Measurements from ENCODE around the gene ARRDC5.

Gene ARRDC5

DNA sequence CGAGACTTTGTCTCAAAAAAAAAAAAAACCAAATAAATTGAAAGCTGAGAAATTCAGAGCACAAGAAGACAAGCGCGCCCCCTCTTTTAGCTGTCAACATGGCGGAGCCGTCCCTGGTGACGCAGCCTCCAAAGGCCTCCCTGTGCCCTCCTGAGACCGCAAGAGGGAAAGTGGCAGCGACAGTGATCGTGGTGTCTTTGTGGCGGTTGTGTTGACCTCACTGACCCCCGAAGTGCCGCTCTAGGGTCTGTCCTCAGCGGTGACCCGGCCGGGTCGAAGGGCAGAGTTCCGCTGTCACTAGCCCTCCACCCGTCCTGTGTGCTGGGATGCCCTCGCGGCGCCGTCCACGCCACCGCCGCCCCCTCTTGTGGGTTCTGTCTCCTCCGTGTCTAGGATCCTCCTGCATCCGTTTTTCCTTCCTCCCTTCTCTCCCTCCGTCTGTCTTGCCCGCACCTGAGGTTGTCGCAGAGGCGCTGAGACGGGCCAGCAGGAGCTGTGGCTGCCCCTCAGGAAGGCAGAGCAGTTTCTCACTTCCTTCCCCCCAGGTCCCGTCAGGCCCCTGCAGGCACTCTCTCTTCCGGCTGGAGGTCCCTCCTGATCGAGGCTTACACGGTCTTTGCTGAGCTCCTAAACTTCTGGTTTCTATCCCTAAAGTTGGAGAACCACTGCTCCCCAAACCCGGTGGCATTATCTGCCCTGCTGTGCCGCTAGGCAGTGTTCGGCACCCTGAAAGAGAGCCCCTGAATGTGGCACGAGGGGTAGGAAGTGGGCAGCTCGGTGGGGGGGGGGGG lies 13.8 kb upstream of the ARRDC5 start:
- Histone ChIP-seq H3K9me3 (ENCODE audit: insufficient read depth, low read depth, low read length) (no peaks in the 10 kb centered on the region), H4K20me1 (ENCODE audit: insufficient read depth, low read length, poor library complexity, severe bottlenecking) (peaks cover 44% of the 10 kb centered on the region), H3K4me2 (ENCODE audit: low read depth, low read length, poor library complexity, severe bottlenecking) (peak overlapping the region; percentile 94), H2AFZ (ENCODE audit: low read length) (peak overlapping the region; percentile 50; the same call in 1 of the 2 replicates), H3K79me2 (ENCODE audit: insufficient read depth, low read length) (peaks cover 98% of the 10 kb centered on the region), H3K4me3 (ENCODE audit: low read length, poor library complexity, severe bottlenecking) (peak overlapping the region; percentile 80), H3K36me3 (ENCODE audit: insufficient read depth, low read length) (peaks cover 35% of the 10 kb centered on the region; the same call in 1 of the 2 replicates), H3K4me1 (ENCODE audit: insufficient read depth, low read length, poor library complexity, severe bottlenecking) (peaks cover 42% of the 10 kb centered on the region), H3K9me2 (replicated peaks; ENCODE audit: low read depth, low read length) (no peaks in the 10 kb centered on the region), H3F3A (ENCODE audit: low read depth) (peaks cover 4% of the 10 kb centered on the region; the same call in 1 of the 2 replicates), H3K9ac (ENCODE audit: low read depth, low read length, poor library complexity, severe bottlenecking) (peak overlapping the region; percentile 82), H3K27me3 (ENCODE audit: insufficient read depth, low read length, poor library complexity, severe bottlenecking) (no peaks in the 10 kb centered on the region)
- TF ChIP-seq, protein P1, sequence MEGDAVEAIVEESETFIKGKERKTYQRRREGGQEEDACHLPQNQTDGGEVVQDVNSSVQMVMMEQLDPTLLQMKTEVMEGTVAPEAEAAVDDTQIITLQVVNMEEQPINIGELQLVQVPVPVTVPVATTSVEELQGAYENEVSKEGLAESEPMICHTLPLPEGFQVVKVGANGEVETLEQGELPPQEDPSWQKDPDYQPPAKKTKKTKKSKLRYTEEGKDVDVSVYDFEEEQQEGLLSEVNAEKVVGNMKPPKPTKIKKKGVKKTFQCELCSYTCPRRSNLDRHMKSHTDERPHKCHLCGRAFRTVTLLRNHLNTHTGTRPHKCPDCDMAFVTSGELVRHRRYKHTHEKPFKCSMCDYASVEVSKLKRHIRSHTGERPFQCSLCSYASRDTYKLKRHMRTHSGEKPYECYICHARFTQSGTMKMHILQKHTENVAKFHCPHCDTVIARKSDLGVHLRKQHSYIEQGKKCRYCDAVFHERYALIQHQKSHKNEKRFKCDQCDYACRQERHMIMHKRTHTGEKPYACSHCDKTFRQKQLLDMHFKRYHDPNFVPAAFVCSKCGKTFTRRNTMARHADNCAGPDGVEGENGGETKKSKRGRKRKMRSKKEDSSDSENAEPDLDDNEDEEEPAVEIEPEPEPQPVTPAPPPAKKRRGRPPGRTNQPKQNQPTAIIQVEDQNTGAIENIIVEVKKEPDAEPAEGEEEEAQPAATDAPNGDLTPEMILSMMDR (conservative IDR thresholded peaks at IDR 0.05; ENCODE audit: low read length), result no peak
- TF ChIP-seq EZH2phosphoT487 (IDR thresholded peaks at IDR 0.05; ENCODE audit: borderline replicate concordance), result no peak

DNA sequence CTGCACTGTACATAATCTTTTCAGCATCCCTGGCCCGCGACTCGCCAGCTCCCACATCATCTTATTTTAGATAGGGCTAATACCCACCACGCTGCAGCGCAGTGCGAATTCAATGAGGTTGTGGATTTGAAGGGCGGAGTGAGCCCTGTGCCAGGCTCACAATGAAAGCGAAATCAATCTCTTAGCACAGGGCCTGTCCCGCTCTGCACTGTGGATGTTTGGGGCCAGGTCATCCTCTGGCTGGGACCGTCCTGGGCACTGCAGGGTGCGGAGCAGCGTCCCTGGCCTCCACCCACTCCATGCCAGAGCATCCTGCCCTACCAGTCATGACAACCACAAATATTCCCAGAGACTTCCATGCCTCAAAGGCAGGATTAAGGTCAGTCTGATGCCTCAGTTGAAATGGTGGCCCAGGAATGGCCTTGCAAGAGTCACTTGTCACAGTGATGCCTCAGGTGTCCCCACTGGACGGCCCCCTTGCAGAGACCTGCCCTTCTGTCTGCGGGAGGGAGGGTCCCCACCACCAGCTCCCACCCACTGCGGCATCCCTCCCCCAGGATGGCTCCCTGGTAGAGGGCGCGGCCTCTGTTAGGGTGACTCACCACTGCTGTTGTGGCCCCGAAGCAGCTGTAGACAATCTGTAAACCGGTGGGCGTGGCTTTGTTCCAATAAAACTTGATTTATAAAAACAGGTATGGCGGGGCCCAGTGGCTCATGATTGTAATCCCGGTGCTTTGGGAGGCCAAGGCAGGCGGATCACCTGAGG lies 12.2 kb upstream of the ARRDC5 start:
- H3K4me3 ChIP-seq (ENCODE audit: low read length, poor library complexity, severe bottlenecking), result peak overlapping the region; percentile 80
- H3K4me2 ChIP-seq (ENCODE audit: low read depth, low read length, poor library complexity, severe bottlenecking), result peak overlapping the region; percentile 94
- H3K9me3 ChIP-seq (ENCODE audit: insufficient read depth, low read depth, low read length), result no peaks in the 10 kb centered on the region
- peaks cover 98% of the 10 kb centered on the region for H3K79me2 ChIP-seq (ENCODE audit: insufficient read depth, low read length)
- no peaks in the 10 kb centered on the region for H3K9me2 ChIP-seq (replicated peaks; ENCODE audit: low read depth, low read length)
- no peak overlapping the region for H2AFZ ChIP-seq (ENCODE audit: low read length)
- H3K36me3 ChIP-seq (ENCODE audit: insufficient read depth, low read length), result peaks cover 24% of the 10 kb centered on the region; the same call in 1 of the 2 replicates
- TF ChIP-seq, protein P1 (conservative IDR thresholded peaks at IDR 0.05; ENCODE audit: low read length), result no peak
- TF ChIP-seq EZH2phosphoT487 (IDR thresholded peaks at IDR 0.05; ENCODE audit: borderline replicate concordance), result no peak
- H3K9ac ChIP-seq (ENCODE audit: low read depth, low read length, poor library complexity, severe bottlenecking), result peak overlapping the region; percentile 82
- H4K20me1 ChIP-seq (ENCODE audit: insufficient read depth, low read length, poor library complexity, severe bottlenecking), result peaks cover 44% of the 10 kb centered on the region
- H3K4me1 ChIP-seq (ENCODE audit: insufficient read depth, low read length, poor library complexity, severe bottlenecking), result peaks cover 50% of the 10 kb centered on the region
- H3K27me3 ChIP-seq (ENCODE audit: insufficient read depth, low read length, poor library complexity, severe bottlenecking), result no peaks in the 10 kb centered on the region
- peaks cover 8% of the 10 kb centered on the region for H3F3A ChIP-seq (ENCODE audit: low read depth)

GRCh38 chr19:4913996-4914735 lies 11.5 kb upstream of the ARRDC5 start:
- no peak overlapping the region for H2AFZ ChIP-seq (ENCODE audit: low read length)
- peak overlapping the region; percentile 80 for H3K4me3 ChIP-seq (ENCODE audit: low read length, poor library complexity, severe bottlenecking)
- H4K20me1 ChIP-seq (ENCODE audit: insufficient read depth, low read length, poor library complexity, severe bottlenecking), result peaks cover 42% of the 10 kb centered on the region
- peak overlapping the region; percentile 94 for H3K4me2 ChIP-seq (ENCODE audit: low read depth, low read length, poor library complexity, severe bottlenecking)
- H3K36me3 ChIP-seq (ENCODE audit: insufficient read depth, low read length), result peaks cover 24% of the 10 kb centered on the region; the same call in 1 of the 2 replicates
- no peaks in the 10 kb centered on the region for H3K9me2 ChIP-seq (replicated peaks; ENCODE audit: low read depth, low read length)
- no peak overlapping the region for H3K9ac ChIP-seq (ENCODE audit: low read depth, low read length, poor library complexity, severe bottlenecking)
- peaks cover 50% of the 10 kb centered on the region for H3K4me1 ChIP-seq (ENCODE audit: insufficient read depth, low read length, poor library complexity, severe bottlenecking)
- H3F3A ChIP-seq (ENCODE audit: low read depth), result peaks cover 8% of the 10 kb centered on the region
- H3K27me3 ChIP-seq (ENCODE audit: insufficient read depth, low read length, poor library complexity, severe bottlenecking), result no peaks in the 10 kb centered on the region
- H3K79me2 ChIP-seq (ENCODE audit: insufficient read depth, low read length), result peaks cover 98% of the 10 kb centered on the region
- no peak for TF ChIP-seq EZH2phosphoT487 (IDR thresholded peaks at IDR 0.05; ENCODE audit: borderline replicate concordance)
- TF ChIP-seq, protein P1 (conservative IDR thresholded peaks at IDR 0.05; ENCODE audit: low read length), result no peak
- no peaks in the 10 kb centered on the region for H3K9me3 ChIP-seq (ENCODE audit: insufficient read depth, low read depth, low read length)

Measured in Loucy (cell line).